ENCODE results near the gene TIMM13.
"Not testable (repeated sequence)": the region's sequence is repeated elsewhere in the genome, so short reads cannot be mapped to it uniquely, and the experiment has no call there.

TIMM13 gene

DNA sequence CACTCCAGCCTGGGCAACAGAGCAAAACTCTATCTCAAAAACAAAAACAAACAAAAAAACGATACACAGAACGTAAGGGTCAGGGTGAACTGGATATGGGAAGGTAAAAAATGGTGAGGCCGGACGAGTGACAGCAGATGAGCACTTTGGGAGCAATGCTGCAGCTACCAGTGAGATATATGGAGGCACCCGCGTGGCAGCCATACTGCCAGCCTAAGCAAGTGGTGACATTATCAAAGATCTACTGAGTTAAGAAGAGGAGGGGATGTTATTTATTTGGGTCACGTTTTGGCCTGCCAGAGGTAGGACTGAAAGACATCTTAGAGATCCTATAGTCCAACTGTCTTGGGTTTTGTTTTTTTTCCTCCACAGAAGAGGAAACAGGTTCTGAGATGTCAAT is 14.2 kb downstream of the TIMM13 start:
- DNase-seq = no peak

DNA sequence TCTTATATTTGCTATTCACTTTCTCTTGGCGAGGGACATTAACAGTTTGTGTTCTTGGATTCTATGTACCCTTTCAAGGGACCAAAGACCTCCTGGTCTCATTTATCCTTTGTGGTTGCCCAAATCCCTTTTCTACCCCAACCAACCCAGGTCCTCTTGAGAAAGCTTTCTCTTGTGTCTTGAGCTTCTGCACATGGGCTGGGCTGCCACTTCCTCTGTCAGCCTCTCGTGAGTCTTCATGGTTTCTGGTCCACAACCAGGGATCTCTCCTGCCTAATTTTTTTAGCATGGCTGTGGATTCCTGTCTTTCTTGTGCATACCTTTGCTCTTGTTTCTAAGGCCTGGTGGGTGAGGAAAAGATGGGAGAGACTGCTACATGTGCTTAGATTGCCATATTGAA is 14.9 kb downstream of the TIMM13 start:
- no peak for DNase-seq

DNA sequence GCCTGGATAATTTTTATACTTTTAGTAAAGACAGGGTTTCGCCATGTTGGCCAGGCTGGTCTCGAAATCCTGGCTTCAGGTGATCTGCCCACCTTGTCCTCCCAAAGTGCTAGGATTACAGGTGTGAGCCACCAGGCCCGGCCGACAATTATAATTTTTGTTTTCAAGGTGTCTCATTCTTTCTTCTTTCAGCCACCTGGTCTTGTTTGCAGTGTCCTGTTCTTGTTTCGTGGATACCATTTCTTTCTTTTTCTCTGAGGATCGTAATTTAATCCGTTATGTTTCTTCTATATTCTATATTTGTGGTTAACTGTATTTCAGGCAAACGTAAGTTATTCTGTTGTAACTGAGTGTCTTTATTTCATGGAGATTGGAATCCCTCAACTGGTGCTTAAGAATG is 15.7 kb downstream of the TIMM13 start:
- no peak for DNase-seq

DNA sequence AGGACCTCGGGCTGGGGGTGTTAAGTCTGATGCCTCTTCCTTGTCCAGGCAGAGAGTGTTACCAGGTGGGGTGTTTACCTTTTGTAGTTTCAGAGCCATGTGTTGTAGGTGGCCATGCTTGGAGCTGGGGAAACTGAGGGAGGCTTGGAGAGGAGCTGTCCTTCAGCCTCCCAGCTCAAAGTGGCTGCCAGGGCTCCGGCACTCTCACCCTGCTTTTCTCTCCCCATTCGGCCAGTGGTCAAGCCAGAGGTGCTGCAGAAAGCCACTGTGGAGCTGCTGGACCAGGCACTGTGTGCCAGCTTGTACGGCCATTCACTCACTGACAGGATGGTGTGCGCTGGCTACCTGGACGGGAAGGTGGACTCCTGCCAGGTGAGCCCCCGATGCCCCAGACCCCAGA is 17.4 kb downstream of the TIMM13 start:
- no peak for DNase-seq

DNA sequence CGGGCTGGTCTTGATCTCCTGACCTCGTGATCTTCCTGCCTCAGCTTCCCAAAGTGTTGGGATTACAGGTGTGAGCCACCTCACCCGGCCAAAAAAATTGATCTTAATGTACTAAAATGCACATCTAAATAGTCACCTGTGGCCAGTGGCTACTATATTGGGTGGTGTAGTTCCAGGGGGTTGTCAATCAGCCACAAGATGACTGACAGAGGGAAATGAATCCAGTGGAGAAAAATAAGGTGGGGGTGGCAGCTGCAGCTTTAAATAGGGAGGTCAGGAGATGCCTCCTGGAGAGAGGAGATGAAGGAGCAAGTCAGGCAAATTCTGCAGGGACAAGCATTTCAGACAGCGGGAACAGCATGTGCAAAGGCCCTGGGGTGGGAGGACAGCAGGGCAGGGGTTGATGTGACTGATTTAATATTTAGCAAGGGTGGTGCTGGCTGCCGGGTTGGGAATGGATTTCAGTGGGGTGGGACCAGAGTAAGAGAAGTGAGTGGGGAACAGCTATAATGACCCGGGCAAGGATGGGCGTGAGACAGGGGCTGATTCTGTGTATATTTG is 18.0 kb downstream of the TIMM13 start:
- no peak for DNase-seq

DNA sequence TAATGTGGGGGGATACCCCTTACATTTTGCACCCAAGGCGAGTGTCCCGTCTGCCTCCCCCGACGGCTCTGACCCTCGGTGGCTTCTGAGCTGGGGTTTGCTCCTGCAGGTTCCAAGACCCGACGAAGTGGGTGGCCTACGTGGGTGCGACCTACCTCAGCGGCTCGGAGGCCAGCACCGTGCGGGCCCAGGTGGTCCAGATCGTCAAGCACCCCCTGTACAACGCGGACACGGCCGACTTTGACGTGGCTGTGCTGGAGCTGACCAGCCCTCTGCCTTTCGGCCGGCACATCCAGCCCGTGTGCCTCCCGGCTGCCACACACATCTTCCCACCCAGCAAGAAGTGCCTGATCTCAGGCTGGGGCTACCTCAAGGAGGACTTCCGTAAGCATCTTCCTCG is 19.1 kb downstream of the TIMM13 start:
- DNase-seq = no peak

DNA sequence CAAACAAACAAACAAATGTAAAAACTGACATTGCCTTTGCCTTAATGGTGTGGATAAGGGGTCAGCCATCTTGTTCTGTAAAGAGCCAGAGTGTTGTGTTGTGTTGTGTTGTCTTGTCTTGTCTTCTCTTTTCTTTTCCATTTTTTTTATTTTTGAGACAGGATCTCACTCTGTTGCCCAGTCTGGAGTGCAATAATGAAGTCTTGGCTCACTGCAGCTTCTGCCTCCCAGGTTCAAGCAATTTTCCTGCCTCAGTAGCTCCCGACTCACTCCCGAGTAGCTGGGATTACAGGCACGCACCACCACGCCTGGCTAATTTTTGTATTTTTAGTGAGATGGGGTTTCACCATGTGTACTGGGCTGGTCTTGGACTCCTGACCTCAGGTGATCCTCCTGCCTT is 27.8 kb downstream of the TIMM13 start:
- no peak for DNase-seq

DNA sequence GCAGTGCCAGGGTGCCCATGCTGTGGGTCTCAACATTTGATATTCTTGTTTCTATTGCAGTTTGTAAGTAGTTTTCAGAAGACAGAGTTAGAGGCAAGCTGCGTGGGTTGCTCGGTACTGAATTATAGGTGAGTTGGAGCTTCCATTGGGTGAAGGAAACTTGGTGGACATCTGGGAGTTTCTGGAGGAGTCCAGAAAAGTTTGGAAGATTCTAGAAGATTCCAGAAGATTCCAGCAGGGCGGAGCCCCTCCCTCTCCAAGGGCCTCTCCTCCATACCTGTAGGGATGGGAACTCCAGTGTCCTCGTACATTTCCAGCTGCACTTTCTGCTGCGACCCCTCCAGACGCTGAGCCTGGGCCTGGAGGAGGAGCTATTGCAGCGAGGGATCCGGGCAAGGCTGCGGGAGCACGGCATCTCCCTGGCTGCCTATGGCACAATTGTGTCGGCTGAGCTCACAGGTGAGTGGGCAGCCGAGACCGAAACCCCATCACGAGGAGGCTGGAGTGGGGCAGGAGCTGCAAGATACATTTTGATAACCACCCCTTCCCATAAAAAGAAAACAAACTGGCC is 28.6 kb downstream of the TIMM13 start:
- no peak for DNase-seq

DNA sequence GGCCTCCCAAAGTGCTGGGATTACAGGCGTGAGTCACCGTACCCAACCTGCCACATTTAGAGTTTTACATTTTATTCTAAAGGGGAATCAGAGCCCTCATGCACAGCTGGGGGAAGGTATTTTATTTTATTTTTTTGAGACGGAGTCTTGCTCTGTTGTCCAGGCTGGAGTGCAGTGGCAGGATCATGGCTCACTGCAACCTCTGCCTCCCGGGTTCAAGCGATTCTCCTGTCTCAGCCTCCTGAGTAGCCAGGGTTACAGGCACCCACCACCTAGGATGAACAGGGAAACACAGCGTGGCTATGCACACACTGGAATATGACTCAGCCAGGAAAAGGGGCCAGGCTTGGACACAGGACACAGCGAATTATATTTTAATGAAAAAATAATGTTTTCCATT is 30.2 kb downstream of the TIMM13 start:
- DNase-seq = not testable (repeated sequence)

DNA sequence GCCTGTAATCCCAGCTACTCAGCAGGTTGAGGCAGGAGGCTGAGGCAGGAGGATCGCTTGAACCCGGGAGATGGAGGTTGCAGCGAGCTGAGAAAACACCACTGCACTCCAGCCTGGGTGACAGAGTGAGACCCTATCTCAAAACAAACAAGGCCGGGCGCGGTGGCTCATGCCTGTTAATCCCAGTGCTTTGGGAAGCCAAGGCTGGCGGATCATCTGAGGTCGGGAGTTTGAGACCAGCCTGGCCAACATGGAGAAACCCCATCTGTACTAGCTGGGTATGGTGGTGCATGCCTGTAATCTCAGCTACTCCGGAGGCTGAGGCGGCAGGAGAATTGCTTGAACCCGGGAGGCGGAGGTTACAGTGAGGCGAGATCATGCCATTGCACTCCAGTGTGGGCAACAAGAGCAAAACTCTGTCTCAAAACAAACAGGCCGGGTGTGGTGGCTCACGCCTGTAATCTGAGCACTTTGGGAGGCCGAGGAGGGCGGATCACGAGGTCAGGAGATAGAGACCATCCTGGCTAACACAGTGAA is 32.0 kb downstream of the TIMM13 start:
- not testable (repeated sequence) for DNase-seq

DNA sequence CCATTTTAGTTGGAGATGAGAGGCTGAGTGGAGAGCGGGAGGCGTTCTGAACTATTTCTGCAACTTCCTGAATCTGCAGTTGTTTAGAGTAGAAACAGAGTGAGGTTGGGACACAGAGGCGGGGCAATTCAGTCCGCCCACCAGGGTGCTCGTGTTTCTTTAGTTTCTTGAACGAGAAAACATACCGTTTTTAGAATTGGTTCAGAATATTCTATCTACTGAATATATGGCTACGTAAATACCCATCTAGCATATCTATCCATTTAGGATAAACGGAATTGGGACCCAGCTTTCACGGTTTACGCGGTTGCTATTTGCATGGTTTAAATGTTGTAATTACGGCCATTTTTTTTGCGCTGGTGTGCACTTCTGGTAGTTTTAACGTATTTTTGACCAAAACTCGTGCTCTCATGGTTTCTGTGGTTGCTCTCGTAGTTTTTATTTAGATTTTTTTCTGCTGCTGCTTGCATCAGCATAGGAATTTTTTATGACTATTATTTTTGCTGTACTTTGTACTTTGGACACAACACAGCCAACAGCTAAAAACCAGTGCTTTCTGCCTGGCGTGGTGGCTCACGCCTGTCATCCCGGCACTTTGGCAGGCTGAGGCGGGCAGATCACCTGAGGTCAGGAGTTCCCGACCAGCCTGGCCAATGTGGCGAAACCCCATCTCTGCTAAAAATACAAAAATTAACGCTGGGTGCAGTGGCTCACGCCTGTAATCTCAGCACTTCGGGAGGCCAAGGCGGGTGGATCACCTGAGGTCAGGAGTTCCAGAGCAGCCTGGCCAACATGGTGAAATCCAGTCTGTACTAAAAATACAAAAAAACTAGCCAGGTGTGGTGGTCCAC is 32.7 kb downstream of the TIMM13 start:
- no peak for DNase-seq

DNA sequence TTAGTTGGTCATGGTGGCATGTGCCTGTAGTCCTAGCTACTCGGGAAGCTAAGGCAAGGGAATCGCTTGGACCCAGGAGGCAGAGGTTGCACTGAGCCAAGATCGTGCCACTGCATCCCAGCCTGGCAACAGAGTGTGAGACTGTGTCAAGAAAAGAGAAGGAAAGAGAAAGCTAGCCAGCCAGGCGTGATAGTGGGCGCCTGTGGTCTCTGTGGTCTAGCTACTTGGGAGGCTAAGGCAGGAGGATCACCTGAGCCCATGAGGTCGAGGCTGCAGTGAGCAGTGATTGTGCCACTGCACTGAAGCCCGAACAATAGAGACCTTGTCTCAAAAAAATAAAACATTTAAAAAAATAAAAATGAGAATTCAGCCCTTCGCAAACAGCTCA is 33.3 kb downstream of the TIMM13 start:
- no peak for DNase-seq

DNA sequence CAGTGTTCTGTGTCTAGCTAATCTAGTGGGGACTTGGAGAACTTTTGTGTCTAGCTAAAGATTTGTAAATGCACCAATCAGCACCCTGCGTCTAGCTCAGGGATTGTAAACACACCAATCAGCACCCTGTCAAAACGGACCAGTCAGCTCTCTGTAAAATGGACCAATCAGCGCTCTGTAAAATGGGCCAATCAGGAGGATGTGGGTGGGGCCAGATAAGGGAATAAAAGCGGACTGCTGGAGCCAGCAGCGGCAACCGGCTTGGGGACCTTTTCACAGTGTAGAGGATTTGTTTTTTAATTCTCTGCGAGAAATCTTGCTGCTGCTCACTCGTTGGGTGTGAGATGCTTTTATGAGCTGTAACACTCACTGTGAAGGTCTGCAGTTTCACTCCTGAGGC is 34.5 kb downstream of the TIMM13 start:
- not testable (repeated sequence) for DNase-seq

DNA sequence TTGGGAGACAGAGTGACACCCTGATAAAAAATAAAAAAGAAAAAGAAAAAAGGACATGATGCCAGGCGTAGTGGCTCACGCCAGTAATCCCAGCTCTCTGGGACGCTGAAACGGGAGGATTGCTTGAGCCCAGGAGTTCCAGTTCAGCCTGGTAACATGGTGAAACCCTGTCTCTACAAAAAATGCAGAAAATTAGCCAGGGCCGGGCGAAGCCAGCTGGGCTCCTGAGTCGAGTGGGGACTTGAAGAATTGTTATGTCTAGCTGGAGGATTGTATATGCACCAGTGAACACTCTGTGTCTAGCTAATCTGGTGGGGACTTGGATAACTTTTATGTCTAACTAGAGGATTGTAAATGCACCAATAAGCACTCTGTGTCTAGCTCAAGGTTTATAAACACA is 35.0 kb downstream of the TIMM13 start:
- no peak for DNase-seq

DNA sequence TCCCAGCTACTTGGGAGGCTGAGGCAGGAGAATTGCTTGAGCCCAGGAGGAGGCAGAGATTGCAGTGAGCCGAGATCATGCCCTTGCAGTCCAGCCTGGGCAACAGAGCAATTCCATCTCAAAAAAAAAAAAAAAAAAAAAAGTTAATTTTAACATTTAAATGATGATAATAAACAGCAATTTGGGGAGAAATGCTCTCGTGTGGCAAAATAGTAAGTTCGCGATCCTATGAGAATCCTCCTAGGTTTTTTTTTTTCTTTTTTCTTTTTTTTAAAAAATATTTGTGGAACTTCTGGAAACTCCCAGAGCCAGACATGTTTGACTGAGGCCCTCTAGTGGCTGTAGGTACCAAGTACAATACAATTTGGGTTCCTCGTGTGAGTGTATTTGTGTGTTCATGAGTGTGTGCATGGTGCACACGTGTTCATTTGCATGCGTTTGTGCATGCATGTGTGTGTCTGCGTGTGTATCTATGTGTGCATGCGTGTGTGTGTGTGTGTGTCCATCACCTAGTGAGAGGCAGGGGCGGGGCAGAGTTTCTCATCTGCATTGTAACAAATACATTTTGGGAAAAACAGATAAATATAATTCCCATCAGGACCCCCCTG is 36.2 kb downstream of the TIMM13 start:
- peak; percentile 77 for DNase-seq

DNA sequence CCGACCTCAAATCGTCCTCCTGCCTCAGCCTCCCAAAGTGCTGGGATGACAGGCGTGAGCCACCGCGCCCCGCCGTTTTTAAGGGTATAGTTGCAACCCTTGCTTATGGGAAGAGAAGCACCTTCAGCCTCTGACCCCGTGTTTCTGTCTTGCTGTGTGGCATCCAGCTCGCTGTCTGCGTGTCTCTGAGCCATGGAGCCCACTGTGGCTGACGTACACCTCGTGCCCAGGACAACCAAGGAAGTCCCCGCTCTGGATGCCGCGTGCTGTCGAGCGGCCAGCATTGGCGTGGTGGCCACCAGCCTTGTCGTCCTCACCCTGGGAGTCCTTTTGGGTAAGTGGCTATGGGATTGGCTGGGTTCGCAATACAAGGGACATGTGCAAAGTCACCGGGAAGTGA is 37.8 kb downstream of the TIMM13 start:
- no peak for DNase-seq

DNA sequence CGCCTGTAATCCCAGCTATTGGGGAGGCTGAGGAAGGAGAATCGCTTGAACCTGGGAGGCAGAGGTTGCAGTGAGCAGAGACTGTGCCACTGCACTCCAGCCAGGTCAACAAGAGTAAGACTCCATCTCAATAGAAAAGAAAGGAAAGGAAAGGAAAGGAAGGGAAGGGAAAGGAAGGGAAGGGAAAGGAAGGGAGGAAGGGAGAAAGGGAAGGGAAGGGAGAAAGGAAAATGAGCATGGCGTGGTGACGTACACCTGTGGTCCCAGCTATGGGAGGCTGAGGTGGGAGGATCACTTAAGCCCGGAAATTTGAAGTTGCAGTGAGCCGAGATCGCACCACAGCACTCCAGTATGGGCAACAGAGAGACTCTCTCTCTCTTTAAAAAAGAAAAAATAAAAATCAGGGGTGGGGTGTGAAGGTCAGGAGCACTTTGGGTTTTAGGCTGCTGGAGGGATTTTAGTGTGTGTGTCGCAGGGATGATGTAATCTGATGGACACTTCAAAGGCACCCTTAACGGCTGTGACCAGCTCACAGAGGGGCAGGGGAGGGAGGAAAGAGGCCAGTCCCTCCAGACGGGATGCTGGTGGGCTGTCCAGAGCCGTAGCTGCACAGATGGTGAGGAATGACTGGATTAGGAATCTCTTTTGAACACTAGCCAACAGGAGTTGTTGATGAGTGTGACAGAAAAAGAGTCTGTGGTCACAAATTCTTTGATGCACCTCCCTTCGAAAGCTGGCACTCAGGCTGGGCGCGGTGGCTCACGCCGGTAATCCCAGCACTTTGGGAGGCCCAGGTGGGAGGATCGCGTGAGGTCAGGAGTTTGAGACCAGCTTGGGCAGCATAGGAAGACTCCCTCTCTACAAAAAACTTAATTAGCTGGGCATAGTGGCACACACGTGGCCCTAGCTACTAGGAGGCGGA is 39.8 kb downstream of the TIMM13 start:
- DNase-seq = no peak

DNA sequence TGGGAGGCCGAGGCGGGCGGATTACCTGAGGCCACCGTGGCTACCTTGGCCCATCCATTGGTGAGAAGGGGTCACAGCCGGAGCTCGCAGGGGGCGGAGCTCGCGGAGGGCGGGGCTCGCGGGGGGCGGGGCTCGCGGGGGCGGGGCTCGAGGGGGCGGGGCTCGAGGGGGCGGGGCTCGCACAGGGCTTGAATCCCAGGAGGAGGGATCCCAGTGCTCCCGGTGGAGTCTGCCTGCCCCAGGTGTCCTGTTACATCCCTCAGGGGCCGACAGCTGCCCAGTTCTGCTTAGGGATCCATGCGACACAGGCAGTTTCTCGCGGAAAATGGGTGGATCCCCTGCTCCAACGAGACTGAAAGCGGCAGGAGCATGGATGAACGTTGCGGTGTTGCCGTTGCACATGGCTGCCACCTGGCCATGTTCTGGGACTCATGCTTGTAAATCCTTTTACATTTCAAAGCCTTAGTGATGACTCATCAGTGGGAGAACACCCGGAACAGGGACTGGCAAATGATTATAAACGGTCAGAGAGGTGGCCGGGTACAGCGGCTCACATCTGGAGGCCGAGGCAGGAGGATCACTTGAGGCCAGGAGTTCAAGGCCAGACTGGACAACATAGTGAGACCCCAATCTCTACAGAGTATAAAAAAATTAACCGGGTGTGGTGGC is 42.2 kb downstream of the TIMM13 start:
- peak; percentile 66 for DNase-seq

DNA sequence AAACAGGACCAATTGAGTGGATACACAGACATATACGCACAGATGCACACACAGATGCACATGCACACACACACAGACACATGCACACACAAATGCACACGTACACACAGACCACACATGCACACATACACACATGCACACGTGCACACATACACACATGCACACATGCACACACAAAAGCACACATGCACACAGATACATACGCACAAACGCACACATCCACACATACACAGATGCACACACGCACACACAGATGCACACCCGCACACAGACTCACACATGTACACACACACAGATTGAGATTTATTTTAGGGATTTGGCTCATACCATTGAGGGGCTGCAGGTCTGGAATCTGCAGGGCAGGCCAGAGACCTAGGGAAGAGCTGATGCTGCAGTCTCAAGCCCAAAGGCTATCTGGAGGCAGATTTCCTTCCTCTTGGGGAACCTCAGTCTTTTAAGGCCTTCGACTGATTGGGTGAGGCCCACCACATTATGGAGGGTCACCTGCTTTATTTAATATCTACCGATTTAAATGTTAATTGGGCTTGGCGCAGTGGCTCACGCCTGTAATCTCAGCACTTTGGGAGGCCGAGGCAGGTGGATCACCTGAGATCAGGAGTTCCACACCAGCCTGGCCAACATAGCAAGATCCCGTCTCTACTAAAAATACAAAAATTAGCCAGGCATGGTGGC is 44.7 kb downstream of the TIMM13 start:
- no peak for DNase-seq

DNA sequence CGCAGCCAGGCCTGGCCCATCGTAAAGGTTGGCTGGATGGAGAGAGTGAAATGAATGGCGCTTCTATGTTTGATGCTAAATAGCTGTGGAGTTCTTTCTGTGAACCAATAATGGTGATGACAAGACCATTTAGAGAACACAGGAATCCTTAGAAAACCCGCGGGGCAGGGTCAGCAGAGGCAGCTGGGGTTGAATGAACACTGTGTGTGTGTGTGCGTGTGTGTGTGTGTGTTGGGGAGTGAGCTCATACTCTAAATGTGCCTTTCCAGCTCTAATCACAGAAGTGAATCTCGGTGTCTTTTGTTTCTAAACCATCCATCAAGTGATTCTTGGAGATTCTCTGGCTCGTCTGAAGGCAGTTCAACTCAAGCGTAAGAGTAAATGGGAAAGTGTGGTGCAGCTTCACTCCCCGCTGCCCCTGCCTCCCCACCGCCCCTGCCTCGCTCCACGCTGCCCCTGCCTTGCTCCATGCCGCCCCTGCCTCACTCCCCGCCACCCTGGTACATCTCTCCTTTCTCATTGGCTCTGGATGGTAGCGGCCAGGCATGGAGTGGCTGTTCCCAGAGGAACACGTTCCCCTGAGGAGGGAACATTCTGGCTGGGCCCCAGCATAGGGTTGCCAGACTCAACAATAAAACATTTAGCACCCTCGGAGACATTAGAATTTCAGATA is 46.1 kb downstream of the TIMM13 start:
- DNase-seq = peak; percentile 27

DNA sequence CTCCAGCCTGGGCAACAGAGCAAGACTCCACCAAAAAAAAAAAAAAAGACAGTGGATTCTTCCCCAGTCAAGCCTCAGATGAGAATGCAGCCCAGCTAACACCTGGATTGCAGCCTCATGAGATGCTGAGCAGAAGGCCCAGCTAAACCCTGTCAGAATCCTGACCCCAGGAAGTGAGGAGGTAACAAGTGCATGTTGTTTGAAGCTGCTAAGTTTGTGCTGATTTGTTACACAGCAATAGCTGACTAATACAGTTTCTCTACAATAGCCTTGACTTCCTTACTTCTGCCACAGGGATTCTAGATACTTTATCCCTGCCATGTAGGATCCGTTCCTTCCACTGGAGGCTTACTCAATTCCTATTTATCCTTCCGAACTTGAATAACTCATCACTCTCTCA is 46.8 kb downstream of the TIMM13 start:
- no peak for DNase-seq

Measured in fibroblast of skin of scalp (primary cell).